22Rv1 (cell line): ENCODE results near the gene ZAR1L.

Source experiments
- ZFX ChIP-seq: fragments of 450-650 bp; IDR thresholded peaks from 2 replicates; pipeline ENCODE4 v1.6.1; 2017; ENCODE audit warnings: antibody characterized with exemption, borderline replicate concordance
- TF ChIP-seq, protein P1 (sequence below): fragments of 450-650 bp; IDR thresholded peaks from 2 replicates; pipeline ENCODE4 v1.5.1; 2017; ENCODE audit warnings: mild to moderate bottlenecking

DNA sequence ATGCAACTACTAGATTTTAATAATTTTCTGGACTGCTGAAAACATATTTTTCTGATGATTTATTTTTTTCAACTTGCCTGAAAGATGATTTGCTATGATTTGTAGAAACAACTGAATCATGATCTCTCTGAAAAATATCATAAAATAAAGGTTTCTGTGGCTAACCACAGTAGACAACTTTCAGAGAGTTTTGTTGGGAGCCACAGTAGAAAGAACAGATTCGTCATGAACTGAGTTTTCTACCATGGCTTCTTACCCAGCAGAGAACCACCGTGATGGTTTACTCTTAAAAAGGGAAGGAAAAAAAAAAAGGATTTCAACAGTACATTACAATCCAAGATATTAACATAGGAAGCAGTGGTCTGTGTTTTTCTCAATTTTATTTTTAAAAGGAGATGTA, 18.0 kb downstream of the ZAR1L start:
- TF ChIP-seq, protein P1, sequence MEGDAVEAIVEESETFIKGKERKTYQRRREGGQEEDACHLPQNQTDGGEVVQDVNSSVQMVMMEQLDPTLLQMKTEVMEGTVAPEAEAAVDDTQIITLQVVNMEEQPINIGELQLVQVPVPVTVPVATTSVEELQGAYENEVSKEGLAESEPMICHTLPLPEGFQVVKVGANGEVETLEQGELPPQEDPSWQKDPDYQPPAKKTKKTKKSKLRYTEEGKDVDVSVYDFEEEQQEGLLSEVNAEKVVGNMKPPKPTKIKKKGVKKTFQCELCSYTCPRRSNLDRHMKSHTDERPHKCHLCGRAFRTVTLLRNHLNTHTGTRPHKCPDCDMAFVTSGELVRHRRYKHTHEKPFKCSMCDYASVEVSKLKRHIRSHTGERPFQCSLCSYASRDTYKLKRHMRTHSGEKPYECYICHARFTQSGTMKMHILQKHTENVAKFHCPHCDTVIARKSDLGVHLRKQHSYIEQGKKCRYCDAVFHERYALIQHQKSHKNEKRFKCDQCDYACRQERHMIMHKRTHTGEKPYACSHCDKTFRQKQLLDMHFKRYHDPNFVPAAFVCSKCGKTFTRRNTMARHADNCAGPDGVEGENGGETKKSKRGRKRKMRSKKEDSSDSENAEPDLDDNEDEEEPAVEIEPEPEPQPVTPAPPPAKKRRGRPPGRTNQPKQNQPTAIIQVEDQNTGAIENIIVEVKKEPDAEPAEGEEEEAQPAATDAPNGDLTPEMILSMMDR = no peak
- no peak for TF ChIP-seq ZFX
